A549 (cell line): ENCODE measurements around the gene SYT2.

Source experiments
- BHLHE40 ChIP-seq: IDR thresholded peaks from 2 replicates; pipeline ENCODE4 v1.6.1; 2012; ENCODE audit warnings: low read depth, low read length, inconsistent platforms
- CBX8 ChIP-seq: fragments of 200-600 bp; sonication (generic); IDR thresholded peaks from 2 replicates; pipeline ENCODE4 v1.6.1; 2016
- JUN ChIP-seq, 2 experiments: fragments of >200 bp; sonication (Bioruptor Twin); formaldehyde crosslinking; IDR thresholded peaks; 2 replicates in 1 of 2; 3 replicates in 1 of 2; pipeline ENCODE4 v1.6.1; 2016 to 2017
- MAZ ChIP-seq: fragments of 150-350 bp; IDR thresholded peaks from 2 replicates; pipeline ENCODE4 v1.6.1; 2014; ENCODE audit warnings: antibody characterized with exemption, low read depth, low read length, borderline replicate concordance
- POLR2A ChIP-seq: IDR thresholded peaks from 2 replicates; pipeline ENCODE4 v1.6.1; 2012; ENCODE audit warnings: mild to moderate bottlenecking, low read length
- RAD21 ChIP-seq, 2 experiments: fragments of >200 bp in 1 of 2; sonication (Bioruptor Twin) in 1 of 2; formaldehyde crosslinking in 1 of 2; IDR thresholded peaks in 1 of 2; conservative IDR thresholded peaks in 1 of 2; 2 replicates in 1 of 2; 3 replicates in 1 of 2; pipeline ENCODE4 v1.6.1; 2012 to 2018; ENCODE audit warnings: inconsistent platforms in 1 of 2
- RFX5 ChIP-seq: fragments of 450-650 bp; IDR thresholded peaks from 2 replicates; pipeline ENCODE4 v1.7.1; 2014; ENCODE audit warnings: antibody characterized with exemption, mild to moderate bottlenecking, moderate library complexity
- TFCP2L1 ChIP-seq: fragments of 250-450 bp; sonication (Bioruptor Pico); IDR thresholded peaks from 2 replicates; pipeline ENCODE4 v1.5.0; 2021; ENCODE audit warnings: mild to moderate bottlenecking
- ZNF302 ChIP-seq: fragments of 250-450 bp; sonication (Bioruptor Pico); IDR thresholded peaks from 2 replicates; pipeline ENCODE4 v1.9.0; 2021; ENCODE audit warnings: inconsistent platforms, mild to moderate bottlenecking, moderate library complexity
- TF ChIP-seq, protein P1 (sequence below): fragments of >200 bp; sonication (Bioruptor Twin); formaldehyde crosslinking; IDR thresholded peaks from 3 replicates; pipeline ENCODE4 v1.5.1; 2016

DNA sequence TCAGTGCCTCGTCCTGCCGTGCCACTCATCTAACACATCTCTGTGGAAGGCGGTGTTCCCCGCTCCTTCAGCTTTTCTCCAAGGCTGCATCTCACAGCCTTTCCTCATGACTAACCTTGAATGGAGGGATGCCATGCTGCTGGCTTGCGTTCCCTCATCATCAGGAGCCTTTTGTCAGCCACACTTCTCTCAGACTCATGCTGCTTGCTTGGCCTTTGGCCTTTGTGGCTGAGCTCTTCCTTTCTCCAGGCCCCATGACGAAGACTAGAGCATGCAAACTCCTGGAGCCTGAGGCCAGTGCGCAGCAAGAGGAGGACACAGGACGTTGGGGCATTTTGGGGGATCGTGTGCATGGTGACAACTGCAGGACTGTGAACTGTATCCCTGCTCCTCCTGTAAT, 70.8 kb downstream of the SYT2 start:
- TF ChIP-seq, protein P1, sequence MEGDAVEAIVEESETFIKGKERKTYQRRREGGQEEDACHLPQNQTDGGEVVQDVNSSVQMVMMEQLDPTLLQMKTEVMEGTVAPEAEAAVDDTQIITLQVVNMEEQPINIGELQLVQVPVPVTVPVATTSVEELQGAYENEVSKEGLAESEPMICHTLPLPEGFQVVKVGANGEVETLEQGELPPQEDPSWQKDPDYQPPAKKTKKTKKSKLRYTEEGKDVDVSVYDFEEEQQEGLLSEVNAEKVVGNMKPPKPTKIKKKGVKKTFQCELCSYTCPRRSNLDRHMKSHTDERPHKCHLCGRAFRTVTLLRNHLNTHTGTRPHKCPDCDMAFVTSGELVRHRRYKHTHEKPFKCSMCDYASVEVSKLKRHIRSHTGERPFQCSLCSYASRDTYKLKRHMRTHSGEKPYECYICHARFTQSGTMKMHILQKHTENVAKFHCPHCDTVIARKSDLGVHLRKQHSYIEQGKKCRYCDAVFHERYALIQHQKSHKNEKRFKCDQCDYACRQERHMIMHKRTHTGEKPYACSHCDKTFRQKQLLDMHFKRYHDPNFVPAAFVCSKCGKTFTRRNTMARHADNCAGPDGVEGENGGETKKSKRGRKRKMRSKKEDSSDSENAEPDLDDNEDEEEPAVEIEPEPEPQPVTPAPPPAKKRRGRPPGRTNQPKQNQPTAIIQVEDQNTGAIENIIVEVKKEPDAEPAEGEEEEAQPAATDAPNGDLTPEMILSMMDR: no peak
- TF ChIP-seq POLR2A (no peak), RAD21 (conservative IDR thresholded peaks at IDR 0.05 in 1 of 2, IDR thresholded peaks at IDR 0.05 in 1 of 2) (no peak), ZNF302 (no peak), TFCP2L1 (CRISPR knock-in tag) (no peak), CBX8 (no peak), RFX5 (no peak), MAZ (no peak), BHLHE40 (no peak), JUN (IDR thresholded peaks at IDR 0.05) (no peak)
